IPS DF 4.7 (cell line): ENCODE measurements around the gene UBAC1.

Experiments
- DNase-seq: peaks from one replicate; pipeline ENCODE4 v3.0.0-alpha.2; 2013; ENCODE audit warnings: low spot score; ENCODE audit errors: extremely low read depth

The UBAC1 gene

DNA sequence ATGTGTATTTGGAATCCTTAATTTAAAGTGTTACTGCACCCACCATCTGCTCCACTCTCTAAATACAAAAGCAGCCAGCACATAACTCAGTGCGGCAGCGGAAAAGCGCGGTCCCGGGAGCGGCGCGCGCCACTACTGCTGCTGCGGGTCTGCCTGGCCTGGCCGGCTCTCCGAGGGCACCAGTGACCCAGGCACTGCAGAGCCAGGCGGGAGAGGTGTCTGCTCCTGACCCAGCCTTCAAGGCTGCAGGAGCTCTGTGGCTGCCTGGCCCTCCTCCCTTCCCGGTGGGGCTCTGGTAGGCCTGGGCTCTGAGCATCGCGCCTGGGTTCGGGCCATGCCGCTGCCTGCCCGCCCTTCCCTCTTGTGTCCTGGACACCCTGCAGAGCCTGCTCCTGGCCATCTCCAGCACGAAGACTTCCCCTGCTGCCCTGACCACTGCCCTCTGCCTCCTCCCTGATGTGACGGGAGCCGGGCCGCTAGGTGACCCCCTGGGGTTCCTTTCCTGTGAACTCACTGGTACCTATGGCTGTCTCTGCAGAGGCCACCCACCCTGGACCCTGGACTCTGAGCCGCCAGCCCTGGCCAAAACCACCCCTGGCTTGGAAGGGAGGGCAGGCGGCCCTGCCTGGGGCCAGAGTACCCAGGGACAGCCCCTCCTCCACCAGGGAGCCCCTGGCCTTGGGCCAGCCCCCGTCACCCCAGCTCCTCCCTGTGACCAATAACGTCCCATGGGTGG is 32.8 kb upstream of the UBAC1 start:
- DNase-seq: no peak

DNA sequence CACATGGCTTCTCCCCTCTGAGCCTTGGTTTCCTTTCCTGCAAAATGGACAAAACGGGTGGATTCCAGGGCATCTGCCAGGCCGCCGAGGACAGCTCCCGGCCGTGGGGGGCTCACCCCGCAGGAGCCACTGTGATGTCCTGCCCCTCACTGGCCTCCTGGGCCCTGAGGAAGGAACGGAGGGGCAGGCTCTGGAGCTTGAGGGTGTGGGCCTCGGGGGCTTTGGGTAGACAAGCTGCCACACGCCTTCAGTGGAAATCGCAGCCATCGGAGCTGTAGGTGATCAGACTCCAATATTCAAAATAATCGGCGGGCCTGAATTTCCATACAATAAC is 32.2 kb upstream of the UBAC1 start:
- no peak for DNase-seq

DNA sequence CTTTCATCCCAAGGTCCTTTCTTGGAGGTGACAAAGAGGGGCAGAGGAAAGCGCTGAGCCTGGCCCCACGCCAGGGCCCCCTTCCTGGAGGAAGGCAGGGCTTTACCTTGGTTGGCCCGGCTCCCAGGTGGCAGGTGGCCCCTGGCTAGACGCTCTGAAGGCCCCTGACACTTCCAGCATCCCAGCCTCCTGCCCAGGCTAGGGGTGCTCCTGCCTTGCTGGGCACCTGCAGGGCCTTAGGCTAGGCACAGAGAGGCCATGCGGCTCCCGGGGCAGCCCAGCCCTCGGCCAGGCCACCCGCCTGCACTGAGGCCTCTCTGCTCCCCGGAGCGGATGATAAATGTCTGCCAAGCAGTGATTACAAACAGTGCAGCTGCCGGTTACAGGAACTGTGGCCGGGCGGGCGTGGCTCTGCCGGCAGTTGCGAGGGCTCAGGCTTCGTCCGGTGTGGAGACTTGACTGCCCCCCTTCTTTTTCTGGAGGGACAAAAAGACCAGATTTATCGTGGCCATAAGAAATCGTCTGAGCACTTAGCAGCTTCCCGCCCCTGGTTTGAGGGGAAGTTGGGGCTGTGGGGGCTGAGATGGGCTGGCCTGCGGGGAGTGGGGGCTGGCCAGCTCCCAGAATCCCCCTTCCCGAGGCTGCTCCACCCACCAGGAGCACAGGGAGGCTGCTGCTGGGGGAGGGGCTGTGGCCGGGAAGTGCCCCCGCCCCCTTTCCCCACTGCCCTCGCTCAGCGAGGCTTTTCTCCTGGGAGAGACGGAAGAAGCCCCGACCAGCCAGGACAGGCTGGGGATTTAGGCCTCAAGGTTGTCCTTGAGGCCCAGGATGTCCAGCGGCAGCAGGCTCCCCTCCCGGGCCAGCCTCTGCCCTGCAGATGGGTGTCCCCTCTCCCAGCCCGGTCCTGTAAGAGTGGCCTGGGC is 31.6 kb upstream of the UBAC1 start:
- no peak for DNase-seq

DNA sequence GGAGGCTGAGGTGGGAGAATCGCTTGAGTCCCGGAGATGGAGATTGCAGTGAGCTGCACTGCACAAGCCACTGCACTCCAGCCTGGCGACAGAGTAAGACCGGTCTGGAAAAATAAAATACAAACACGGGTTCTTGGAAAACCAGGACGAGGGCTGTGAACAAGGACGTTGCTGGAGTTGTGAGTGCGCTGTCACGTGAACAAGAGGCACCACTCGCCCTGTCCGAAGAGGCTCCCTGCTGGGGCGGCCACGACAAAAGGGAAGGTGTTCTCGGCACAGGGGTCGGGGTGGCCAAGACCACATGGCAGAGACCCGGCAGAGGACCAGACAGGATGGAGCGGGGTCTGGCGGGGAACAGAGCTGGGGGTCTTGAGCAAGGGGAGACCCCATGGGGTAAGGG is 30.6 kb upstream of the UBAC1 start:
- DNase-seq: no peak

DNA sequence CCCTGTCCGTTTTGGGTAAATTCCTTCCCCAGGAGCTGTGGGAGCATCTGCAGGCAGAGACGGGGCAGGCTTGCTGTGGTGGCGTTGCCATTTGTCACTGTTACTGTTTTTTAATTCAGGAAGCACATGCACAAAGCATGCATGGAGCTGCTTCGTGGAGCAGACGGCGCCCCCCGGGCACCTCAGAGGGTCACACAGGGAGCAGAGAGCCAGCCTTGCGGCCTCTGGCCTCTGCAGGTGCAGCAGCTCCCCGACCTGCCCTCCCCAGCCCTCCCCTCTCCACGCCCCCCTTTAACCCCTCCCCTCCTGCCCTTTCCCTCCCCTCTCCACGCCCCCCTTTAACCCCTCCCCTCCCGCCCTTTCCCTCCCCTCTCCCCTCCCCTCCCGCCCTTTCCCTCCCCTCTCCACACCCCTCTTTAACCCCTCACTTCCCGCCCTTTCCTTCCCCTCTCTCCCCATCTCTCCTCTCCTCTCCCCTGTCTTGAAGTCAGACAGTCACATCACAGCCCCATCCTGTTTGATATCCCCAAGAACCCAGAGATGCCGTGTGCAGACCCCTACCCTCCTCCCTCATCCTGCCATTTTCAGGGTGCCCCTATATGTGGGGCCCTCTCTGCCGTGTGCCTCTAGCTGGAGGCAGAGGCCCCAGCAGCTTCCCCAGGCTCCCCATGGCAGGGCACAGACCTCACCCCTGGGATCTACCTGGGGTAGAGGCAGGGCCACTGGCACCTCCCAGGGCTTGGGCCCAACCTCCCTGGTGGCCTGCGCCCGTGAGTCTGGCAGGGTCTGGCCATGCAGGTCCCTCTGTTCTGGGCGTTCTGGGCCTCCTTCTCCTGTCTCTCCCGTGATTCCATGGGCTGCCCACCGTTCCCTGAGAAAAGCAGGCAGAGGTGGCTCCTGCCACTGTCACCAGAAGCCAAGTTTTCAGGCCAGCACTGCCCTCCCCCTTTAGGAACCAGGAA is 29.6 kb upstream of the UBAC1 start:
- DNase-seq: no peak

DNA sequence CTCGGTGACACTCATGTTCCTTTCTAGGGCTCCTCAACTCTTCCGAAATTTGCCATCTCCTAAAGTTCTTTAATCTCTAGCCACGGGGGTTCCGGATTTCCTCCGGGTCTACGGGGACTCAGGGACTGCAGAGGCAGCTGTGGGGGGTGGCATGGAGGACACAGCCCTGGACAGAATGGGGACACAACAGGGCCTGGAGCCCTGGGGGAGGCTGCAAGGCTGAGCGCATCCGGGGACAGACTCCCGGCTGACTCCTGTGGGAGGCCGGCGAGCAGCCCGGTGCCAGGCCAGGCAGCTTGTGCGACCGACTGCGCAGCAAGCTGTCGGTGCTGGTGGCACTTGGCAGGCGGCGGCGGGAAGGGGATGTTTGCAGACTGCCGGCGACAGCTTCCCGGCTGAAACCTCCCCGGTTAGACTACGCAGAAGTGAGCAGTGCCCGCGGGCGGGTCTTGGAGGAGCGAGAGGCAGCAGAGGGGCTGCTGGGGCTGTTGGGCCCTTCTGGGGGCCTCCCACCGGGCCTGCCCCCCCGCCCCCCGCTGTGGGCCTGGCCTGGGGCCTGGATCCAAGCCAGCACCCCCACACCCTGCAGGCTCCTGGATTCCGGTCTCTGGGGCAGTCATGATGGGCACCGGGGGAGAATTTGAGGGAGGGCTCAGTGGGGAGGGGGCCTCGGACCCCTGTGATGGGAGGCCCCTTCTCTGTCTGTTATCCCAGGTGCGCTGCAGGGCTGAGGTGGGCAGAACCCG is 28.7 kb upstream of the UBAC1 start:
- no peak for DNase-seq

DNA sequence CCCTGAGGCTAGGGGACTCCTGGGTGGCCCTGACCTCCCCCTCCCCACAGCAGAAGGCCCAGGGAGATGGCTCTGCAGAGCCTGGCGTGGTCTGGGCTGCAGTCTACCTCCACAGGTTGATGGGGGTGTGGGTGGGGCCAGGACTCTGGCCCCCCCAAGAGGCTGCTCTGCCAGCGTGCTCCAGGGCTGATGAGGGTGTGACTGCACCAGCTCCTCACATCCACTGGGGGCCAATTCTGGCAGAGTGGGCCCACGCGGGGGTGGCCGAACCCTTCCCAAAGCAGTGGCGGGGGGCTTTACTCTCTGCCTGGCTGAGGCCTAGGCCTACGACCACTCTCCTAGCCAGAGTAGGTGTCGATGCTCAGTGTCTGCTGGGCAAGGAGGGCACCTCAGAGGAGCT is 28.0 kb upstream of the UBAC1 start:
- no peak for DNase-seq

DNA sequence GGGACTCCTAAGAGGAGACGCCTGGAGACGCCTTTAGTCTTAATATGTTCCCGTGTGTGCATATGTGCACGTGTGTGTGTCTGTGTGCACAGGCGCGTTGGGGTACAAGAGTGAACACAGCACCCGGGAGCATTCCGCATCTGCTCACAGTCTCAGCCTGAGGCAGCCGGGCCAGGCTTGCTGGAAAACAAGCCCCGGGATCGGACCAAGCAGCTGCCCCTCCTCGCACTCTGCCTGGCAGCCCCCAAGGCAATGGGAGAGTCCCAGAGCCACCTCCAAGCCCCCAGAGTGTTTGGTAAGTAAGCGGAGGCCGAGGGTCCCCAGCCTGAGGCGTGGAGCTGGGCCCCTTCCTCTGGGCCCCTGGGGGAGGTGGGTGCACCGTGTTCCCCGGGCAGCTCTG is 27.3 kb upstream of the UBAC1 start:
- DNase-seq: no peak

DNA sequence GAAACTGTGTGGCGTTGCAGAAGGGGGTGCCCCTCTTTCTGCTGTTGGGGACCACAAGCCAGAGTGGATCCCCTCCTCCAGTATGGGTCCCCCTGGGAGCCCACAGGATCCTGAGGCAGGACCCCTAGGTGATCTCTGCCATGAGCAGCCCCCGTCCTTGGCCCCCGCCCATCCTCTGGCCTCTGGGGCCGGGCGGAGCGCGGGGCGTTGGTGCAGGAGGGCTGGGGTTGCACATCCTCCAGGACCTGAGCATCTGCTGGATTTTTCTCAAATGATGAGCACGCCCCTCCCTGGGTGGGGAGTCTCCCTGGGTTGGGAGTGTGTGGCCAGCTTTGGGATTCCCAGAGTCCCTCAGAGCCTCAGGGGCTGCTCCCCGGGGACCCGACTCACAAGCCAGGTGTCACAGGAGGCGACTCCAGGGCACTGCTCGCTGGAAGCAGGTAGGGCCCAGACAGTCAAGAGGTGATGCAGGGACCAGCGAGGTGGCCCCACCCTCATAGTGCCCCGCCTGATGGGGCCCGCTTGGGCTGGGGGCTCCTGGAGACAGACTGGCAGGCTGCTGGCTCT is 26.7 kb upstream of the UBAC1 start:
- DNase-seq: no peak

DNA sequence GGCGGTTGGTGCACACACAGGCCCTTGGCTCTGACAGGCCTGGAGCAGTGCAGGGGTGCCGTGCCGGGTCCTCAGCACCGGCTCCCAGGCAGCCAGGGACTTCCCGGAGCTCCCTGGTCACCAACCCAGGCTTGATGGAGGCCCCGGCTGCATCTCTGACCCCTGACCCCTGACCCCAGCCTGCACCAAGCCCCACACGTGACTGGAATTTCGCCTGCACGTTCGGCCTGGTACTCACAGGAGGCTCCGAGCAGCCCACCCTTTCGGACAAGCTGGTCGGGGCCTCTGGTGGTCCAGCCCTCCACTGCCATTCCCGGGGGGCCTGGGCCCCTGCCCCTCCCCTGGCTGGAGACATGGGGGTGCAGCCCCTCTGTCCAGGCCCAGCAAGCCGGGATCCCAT is 25.4 kb upstream of the UBAC1 start:
- no peak for DNase-seq

DNA sequence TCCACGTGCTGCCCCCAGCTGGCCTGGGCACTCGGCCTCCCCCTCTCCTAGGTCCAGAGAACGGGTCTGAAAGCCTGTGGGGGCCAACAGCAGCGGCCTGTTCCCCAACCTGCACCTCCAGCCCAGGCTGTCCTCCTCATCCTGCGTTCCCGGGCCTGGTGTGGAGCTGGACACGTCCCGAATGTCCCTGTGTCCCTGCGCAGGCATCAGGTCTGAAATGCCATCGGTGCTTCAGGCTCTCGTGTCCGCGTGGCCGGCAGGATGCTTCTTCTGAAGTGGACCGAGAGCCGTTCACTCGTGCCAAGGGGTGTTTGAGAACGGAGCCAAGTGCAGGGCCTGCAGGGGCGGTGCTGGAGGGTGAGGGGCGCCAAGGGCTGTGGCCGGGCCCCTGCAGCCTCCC is 24.7 kb upstream of the UBAC1 start:
- DNase-seq: no peak

DNA sequence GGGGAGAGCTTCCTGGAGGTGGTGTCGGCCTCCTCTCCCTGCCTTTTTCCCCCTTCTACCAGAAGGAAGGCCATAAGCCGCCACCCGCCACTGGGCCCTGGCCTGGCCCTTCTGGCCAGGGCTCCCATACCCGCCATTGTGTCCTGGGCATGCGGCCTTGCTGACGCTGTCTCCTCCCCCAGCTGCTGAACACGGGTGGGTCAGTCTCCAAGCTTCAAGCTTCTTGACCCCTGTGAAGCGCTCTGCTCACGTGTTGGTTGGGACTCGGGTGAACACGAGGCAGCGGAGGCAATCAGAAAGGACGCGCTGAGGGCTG is 24.2 kb upstream of the UBAC1 start:
- no peak for DNase-seq

DNA sequence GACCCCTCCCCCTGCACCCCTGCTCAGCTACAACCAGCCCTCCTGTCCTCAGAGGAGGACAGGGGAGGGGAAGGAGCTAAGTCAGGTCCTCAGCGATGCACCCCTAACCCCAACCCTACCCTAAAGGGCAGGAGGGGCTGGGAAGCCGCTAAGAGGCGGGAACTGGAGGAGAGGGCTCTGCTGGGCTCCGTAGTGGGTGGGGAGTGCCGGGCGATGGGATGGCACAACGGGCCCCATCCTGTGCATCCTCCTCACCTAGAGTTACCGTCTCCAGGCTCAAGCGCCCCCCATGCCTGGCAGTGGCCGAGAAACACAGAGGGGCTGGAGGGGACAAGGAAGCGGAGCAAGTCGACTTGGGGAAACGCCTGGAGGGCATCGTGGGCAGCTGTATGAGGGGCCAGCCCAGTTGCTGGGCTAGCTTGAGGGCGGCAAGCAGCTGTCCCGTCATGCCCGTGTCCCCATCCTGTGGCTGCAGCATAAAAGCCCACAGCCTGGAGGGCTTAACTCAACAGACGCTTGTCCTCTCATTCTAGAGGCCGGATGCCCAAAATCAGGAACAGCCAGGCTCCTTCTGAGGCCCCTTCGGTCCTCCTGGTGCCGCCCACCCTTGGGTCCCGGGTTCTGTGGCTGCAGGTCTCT is 23.0 kb upstream of the UBAC1 start:
- no peak for DNase-seq

DNA sequence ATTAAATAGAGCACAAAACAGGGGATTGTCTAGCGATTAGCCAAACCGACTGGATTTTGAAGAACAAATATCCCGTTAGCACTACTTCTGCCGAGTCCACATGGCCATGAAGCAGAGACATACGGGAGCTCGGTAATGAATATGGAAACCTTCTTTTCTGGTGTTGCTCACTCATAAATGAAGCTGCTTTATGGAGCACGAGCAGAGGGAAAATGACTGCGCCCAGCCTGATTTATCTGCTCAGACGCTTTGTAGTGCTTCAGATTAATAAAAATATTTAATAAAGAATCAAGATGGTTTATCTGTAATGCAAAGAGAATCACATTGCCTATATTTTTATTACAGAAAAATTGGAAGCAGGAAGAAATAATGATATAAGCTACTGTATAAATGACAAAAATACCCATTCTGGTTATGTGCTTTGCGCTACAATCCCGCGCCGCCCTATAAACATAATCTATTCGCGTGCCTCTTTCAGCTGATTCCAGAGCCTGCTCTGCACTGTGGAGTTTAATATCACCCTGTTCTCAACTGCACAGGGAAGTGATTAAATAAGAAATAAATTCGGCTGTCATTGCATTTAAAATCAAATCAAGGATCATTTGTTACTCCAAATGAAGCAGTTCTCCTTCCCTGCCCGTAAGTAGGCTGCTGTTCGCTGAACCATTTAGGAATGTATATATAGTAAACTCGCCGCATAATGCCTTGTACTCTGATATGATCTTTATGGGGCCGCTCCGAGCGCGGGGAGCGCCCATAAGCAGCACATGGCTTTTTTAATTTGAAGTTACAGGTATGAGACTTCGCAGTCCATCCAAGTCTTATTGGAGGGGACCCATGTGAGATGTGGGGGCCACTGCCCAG is 22.3 kb upstream of the UBAC1 start:
- no peak for DNase-seq

DNA sequence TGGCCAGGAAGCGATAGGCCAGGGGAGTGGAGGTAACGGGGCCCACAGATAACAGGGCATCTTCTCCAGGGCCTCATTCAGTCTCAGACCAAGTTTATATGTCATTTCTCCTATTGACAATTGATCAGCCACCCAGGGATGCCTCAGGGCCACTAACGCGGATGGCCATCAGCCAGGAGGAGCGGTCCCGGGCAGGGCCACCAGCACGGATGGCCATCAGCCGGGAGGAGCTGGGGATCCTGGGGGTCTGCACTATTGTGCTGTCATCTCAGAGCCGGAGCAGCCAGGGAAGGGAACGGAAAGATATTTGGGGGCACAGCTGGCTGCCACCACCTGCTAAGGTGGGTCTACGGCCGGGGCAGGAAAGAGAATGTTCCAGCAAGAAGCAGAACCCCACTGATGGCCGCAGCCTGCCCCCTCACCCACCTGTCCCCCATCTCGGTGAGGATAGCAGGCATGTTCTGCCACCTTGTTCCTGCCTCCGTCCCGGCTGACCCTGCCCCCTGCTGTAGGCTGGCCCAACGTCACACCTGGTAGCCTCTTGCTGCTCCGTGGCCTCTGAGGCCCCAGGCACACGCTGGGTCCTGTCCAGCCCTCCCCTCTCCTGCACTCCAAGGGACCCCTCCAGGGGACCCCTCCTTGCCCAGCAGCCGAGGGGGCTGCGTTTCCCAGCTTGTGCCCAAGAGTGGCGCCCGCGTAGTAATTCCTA is 21.5 kb upstream of the UBAC1 start:
- DNase-seq: no peak

DNA sequence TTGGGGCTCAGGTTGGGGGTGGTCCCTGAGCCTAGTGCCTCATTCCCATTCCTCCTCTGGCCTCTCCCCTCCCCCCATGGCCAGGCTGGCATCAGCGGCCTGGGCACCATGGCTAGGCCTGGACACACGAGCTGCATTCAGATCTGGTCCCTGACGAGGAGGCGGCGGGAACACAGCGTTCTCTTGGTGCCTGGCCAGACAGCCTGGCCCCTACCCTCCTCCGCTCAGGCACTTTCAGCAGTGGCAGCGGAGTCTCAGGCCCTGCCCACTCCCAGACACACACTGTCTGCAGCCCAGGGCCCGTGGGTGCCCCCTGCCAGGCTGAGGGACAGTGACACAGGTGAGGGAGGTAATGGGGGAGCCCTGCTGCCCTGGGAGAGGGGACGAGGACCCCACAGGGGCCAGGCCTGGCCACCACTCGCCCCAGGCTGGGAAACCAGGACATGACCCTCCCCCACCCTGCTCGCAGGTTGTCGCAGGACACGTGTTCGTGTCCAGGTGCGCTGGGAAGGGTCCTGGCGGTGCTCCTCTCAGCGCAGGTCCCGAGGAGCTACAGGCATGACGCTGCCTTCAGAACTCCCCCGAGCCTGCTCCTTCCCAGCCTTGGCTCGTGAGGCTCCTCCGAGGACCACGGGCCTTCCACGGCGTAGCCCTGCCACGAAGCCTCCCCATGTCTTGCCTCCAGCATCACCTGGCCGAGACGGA is 19.9 kb upstream of the UBAC1 start:
- no peak for DNase-seq

DNA sequence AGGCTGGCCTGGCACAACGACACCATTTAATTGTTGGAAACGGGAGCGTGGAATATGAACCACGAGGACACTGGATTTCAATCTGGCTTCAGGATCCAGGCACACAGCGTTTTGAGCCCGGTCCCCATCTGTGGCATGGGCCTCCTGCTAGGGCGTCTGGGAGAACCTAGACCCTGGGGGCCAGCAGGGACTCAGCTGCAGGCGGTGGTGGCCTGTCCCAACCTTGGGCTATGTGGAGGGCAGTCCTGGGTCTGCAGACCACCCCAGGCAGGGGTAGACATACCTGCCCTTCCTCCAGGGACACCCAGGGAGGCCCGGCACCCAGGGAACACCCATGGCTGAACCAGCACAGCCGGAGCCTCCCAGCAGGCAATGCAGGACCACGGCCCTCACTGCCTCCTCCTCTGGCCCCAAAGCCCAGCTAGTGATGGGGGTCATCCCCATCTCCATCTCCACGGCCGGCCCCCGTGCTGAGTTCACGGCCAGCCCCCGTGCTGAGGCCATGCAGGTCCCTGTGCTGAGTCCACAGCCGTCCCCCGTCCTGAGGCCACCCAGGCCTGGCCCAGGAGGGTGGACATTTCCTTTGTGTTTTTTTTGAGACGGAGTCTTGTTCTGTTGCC is 18.5 kb upstream of the UBAC1 start:
- DNase-seq: no peak
